Upper lobe of left lung (tissue), 6 donors: ENCODE data around the gene CHST11. TPM values are rescaled to one million over a fixed set of nuclear protein-coding genes. Genes with fewer than 3 reads are reported as not detected.

Experiments used
- ATAC-seq, 2 donors: fragments of 200-7000 bp; cut with Tn5 transposase; one replicate each; pipeline ENCODE4 v1.9.1; 2022; ENCODE audit warnings: mild to moderate bottlenecking in 2 of 2, moderate library complexity in 2 of 2; ENCODE audit not compliant: low FRiP score in 2 of 2
- DNase-seq, 2 donors: peaks; one replicate each; pipeline ENCODE4 v3.0.0-alpha.2; 2019 to 2020
- H3K27ac ChIP-seq, 4 donors: fragments of 200-600 bp; sonication (generic); one replicate each; pipeline ENCODE4 v1.5.1; 2016 to 2019
- H3K27me3 ChIP-seq, 4 donors: fragments of 200-600 bp; sonication (generic); one replicate each; pipeline ENCODE4 v1.5.1; 2017 to 2019
- H3K36me3 ChIP-seq, 4 donors: fragments of 200-600 bp; sonication (generic); one replicate each; pipeline ENCODE4 v1.5.1; 2016 to 2019
- H3K4me1 ChIP-seq, 4 donors: fragments of 200-600 bp; sonication (generic); one replicate each; pipeline ENCODE4 v1.5.1; 2018 to 2019
- H3K4me3 ChIP-seq, 4 donors: fragments of 200-600 bp; sonication (generic); one replicate each; pipeline ENCODE4 v1.5.1; 2017 to 2019; ENCODE audit warnings: mild to moderate bottlenecking in 2 of 4, moderate library complexity in 1 of 4
- H3K9me3 ChIP-seq, 4 donors: fragments of 200-600 bp; sonication (generic); one replicate each; pipeline ENCODE4 v1.5.1; 2018 to 2019
- EP300 ChIP-seq, 4 donors: sonication (generic); formaldehyde crosslinking; IDR thresholded peaks; one replicate each; pipeline ENCODE4 v1.5.1; 2017; ENCODE audit warnings: antibody characterized with exemption in 4 of 4, control low read depth in 2 of 4
- POLR2A ChIP-seq, 4 donors: fragments of 450-650 bp; IDR thresholded peaks; one replicate each; pipeline ENCODE4 v1.5.1; 2016 to 2017; ENCODE audit warnings: antibody characterized with exemption in 4 of 4, mild to moderate bottlenecking in 2 of 4
- POLR2AphosphoS5 ChIP-seq, 2 donors: sonication (generic); formaldehyde crosslinking; IDR thresholded peaks; one replicate each; pipeline ENCODE4 v1.5.1; 2017; ENCODE audit warnings: antibody characterized with exemption in 2 of 2
- WGBS, 2 donors: methylation state at CpG; one replicate each; pipeline ENCODE4 v1.1.5; 2017 to 2018; 5-methylcytosine and 5-hydroxymethylcytosine counted together
- total RNA-seq, 6 donors: library from RNA; depleted of rRNA in 4 of 6; stranded (reverse); fragments of >200 nt in 4 of 6; gene quantifications; one replicate each; pipeline versions ENCODE4 v1.1.0 to v1.2.1, GENCODE V29; 2016 to 2021
- TF ChIP-seq, protein P1 (sequence below), 6 experiments: fragments of 450-650 bp in 4 of 6; fragments of 200-600 bp in 2 of 6; sonication (generic) in 2 of 6; IDR thresholded peaks; one replicate each; pipeline ENCODE4 v1.5.1; 2016 to 2019; ENCODE audit warnings: antibody characterized with exemption in 6 of 6
- donor health status: DM: no; HTN: no; CAD: no; lungs with moderate emphysema.
- donor health status: DM: no; HTN: yes; CAD: no; lungs with severe emphysema.

CHST11 gene
- total RNA-seq, 6 donors from 2014 or later = 40.4 to 234 (median 58.4) TPM

DNA sequence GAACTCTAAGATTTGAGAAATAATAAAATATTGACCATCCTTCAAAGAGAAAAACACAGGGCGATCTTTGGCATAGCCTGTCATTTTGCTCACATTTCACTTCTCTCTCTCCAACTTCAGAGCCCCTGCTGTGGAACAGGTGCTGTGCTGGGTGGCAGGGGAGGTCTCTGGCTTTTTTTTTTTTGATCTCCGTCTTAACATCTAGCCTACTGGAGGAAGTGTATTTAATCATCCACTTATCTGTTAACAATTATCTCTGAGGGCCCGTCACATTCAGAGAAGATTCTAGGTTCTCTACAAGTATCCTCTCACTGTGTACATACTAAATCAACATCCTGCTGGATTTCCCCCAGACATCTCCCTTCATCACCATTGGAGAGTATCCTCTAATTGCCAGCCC, 34.1 kb downstream of the CHST11 start:
- H3K9me3 ChIP-seq = no peaks in the 10 kb centered on the region
- no peak overlapping the region for H3K27ac ChIP-seq
- no peaks in the 10 kb centered on the region for H3K36me3 ChIP-seq
- WGBS, 2 donors = 43 to 54% methylated on average over 3 of the region's 3 CpGs
- no peak overlapping the region for H3K4me3 ChIP-seq
- DNase-seq (no peak), ATAC-seq (no peak)
- H3K4me1 ChIP-seq = peaks cover 31 to 68% (median 44%) of the 10 kb centered on the region in 4 donors
- no peak for TF ChIP-seq POLR2A (IDR thresholded peaks at IDR 0.05)
- TF ChIP-seq POLR2AphosphoS5 (IDR thresholded peaks at IDR 0.05) = no peak
- TF ChIP-seq, protein P1, sequence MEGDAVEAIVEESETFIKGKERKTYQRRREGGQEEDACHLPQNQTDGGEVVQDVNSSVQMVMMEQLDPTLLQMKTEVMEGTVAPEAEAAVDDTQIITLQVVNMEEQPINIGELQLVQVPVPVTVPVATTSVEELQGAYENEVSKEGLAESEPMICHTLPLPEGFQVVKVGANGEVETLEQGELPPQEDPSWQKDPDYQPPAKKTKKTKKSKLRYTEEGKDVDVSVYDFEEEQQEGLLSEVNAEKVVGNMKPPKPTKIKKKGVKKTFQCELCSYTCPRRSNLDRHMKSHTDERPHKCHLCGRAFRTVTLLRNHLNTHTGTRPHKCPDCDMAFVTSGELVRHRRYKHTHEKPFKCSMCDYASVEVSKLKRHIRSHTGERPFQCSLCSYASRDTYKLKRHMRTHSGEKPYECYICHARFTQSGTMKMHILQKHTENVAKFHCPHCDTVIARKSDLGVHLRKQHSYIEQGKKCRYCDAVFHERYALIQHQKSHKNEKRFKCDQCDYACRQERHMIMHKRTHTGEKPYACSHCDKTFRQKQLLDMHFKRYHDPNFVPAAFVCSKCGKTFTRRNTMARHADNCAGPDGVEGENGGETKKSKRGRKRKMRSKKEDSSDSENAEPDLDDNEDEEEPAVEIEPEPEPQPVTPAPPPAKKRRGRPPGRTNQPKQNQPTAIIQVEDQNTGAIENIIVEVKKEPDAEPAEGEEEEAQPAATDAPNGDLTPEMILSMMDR (IDR thresholded peaks at IDR 0.05) = no peak
- no peak for TF ChIP-seq EP300 (IDR thresholded peaks at IDR 0.05)
- H3K27me3 ChIP-seq = no peaks in the 10 kb centered on the region

GRCh38 chr12:104493496-104493895, 36.7 kb downstream of the CHST11 start:
- peaks cover 17 to 61% (median 29%) of the 10 kb centered on the region in 4 donors for H3K4me1 ChIP-seq
- TF ChIP-seq, protein P1 (IDR thresholded peaks at IDR 0.05) = no peak
- no peak for TF ChIP-seq POLR2AphosphoS5 (IDR thresholded peaks at IDR 0.05)
- H3K27me3 ChIP-seq = no peaks in the 10 kb centered on the region
- H3K36me3 ChIP-seq = no peaks in the 10 kb centered on the region
- no peaks in the 10 kb centered on the region for H3K9me3 ChIP-seq
- DNase-seq (no peak), ATAC-seq (no peak)
- WGBS, 2 donors = 87 to 90% methylated on average over 7 of the region's 7 CpGs
- H3K27ac ChIP-seq = peak overlapping the region in 2 of 4 donors; percentile 53 to 70
- H3K4me3 ChIP-seq = no peak overlapping the region

GRCh38 chr12:104494137-104494792, 37.5 kb downstream of the CHST11 start:
- peaks cover 17 to 67% (median 29%) of the 10 kb centered on the region in 4 donors for H3K4me1 ChIP-seq

DNA sequence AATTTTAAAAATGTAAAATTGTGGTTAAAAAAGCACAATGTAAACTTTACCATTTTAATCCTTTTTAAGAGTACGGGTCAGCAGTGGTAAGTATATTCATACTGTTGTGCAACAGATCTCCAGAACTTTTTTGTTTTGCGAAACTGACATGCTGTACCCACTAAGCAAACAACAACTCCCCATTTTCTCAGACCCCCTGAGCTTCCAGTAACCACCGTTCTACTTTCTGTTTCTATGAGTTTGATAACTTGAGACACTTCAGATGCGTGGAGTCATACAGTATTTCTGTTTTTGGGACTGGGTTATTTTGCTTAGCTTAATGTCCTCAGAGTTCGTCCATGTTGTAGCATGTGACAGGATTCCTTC, 38.0 kb downstream of the CHST11 start:
- Histone ChIP-seq H3K4me1 (peaks cover 17 to 67% (median 28%) of the 10 kb centered on the region in 4 donors), H3K27me3 (no peaks in the 10 kb centered on the region), H3K36me3 (no peaks in the 10 kb centered on the region), H3K9me3 (no peaks in the 10 kb centered on the region), H3K4me3 (peak overlapping the region in 1 of 4 donors; percentile 19), H3K27ac (peak overlapping the region; percentile 31 to 70 (median 42))
- no peak for DNase-seq
- ATAC-seq = peak in 1 of 2 donors; percentile 20
- 25 to 36% methylated on average over 5 of the region's 5 CpGs for WGBS, 2 donors
- peak in 1 of 2 donors; percentile 8 for TF ChIP-seq POLR2AphosphoS5 (IDR thresholded peaks at IDR 0.05)
- TF ChIP-seq, protein P1 (IDR thresholded peaks at IDR 0.05) = no peak

More at GRCh38 chr12:104494137-104494792, 37.5 kb downstream of the CHST11 start:
- 72 to 77% methylated on average over 13 of the region's 13 CpGs for WGBS, 2 donors
- Histone ChIP-seq H3K4me3 (peak overlapping the region in 1 of 4 donors; percentile 19), H3K36me3 (no peaks in the 10 kb centered on the region), H3K9me3 (no peaks in the 10 kb centered on the region), H3K27ac (peak overlapping the region; percentile 31 to 70 (median 42)), H3K27me3 (no peaks in the 10 kb centered on the region)
- TF ChIP-seq, protein P1 (IDR thresholded peaks at IDR 0.05) = no peak
- no peak for TF ChIP-seq POLR2AphosphoS5 (IDR thresholded peaks at IDR 0.05)
- no peak for TF ChIP-seq EP300 (IDR thresholded peaks at IDR 0.05)
- ATAC-seq (peak in 1 of 2 donors; percentile 75), DNase-seq (no peak)

- Histone ChIP-seq H3K9me3 (no peaks in the 10 kb centered on the region), H3K27me3 (no peaks in the 10 kb centered on the region), H3K4me1 (peaks cover 14 to 60% (median 25%) of the 10 kb centered on the region in 4 donors), H3K4me3 (no peak overlapping the region), H3K27ac (no peak overlapping the region), H3K36me3 (no peaks in the 10 kb centered on the region)
- 77 to 95% methylated on average over 3 of the region's 3 CpGs for WGBS, 2 donors
- ATAC-seq (no peak), DNase-seq (no peak)
- TF ChIP-seq EP300 (IDR thresholded peaks at IDR 0.05) = no peak
- TF ChIP-seq, protein P1 (IDR thresholded peaks at IDR 0.05) = no peak
- TF ChIP-seq POLR2A (IDR thresholded peaks at IDR 0.05) = no peak
- TF ChIP-seq POLR2AphosphoS5 (IDR thresholded peaks at IDR 0.05) = no peak
These were observed 39.0 kb downstream of the CHST11 start for GRCh38 chr12:104495786-104496185.
